ENCODE results near the gene SCCPDH.

DNA sequence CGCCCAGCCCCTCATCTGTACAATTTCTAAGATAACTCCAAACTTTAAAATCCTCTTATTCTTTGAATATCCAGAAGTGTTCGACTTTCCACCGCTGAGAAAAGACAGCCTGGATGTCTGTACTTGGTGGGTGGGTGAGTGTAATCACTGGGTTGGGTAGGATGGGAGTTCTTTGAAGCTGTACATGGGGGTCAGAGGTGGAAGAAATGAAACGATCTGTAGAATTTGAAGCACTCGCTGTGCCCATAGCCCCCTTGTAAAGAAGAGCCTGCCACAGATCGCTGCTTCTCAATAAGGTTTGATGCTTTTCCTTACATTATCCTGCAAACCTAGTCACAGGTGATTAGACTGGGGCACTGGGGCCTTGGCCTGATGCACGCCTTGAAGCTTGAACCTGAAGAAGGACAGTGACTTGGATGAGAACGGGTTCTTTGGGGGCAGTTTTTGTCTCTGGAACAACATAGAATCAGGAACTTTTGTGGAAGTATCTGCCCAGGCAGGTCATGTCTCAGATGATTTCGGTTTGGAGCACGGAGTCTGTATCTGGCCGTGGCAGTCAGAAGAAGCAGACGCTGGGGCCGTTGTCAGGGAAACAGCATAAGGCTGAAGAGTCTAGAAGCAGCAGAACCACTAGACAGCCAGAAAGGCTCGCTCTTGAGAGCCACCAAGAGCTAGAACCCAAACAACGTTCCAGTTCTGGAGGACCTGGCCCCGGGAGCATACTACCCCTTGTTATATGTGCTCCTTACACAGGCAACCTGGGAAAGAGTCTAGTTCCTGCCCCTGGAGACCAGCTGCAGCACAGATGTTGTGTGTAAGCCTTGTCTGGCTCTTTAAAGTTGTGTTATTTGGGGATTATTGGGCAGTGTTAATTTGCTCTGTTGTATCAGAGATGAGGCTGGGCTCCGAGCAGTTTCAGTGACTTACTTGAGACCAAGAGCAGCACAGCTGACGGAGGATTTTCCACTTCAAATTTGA is 45.1 kb upstream of the SCCPDH start:
- no peak for TF ChIP-seq POLR2A (IDR thresholded peaks at IDR 0.05)
- TF ChIP-seq, protein P1, sequence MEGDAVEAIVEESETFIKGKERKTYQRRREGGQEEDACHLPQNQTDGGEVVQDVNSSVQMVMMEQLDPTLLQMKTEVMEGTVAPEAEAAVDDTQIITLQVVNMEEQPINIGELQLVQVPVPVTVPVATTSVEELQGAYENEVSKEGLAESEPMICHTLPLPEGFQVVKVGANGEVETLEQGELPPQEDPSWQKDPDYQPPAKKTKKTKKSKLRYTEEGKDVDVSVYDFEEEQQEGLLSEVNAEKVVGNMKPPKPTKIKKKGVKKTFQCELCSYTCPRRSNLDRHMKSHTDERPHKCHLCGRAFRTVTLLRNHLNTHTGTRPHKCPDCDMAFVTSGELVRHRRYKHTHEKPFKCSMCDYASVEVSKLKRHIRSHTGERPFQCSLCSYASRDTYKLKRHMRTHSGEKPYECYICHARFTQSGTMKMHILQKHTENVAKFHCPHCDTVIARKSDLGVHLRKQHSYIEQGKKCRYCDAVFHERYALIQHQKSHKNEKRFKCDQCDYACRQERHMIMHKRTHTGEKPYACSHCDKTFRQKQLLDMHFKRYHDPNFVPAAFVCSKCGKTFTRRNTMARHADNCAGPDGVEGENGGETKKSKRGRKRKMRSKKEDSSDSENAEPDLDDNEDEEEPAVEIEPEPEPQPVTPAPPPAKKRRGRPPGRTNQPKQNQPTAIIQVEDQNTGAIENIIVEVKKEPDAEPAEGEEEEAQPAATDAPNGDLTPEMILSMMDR (IDR thresholded peaks at IDR 0.05): no peak
- no peak for TF ChIP-seq EP300 (IDR thresholded peaks at IDR 0.05)

All from ovary (tissue), 3 donors.